Stimulated activated CD4-positive, alpha-beta T cell treated with anti-CD3 and anti-CD28 coated beads, Interleukin-15, amount 100 ng/mL, for 24 hours (primary cell): ENCODE measurements around the gene BNIP3.

Experiments
- DNase-seq: peaks from one replicate; pipeline ENCODE4 v3.0.0-alpha.2; 2020

Gene BNIP3, protein sequence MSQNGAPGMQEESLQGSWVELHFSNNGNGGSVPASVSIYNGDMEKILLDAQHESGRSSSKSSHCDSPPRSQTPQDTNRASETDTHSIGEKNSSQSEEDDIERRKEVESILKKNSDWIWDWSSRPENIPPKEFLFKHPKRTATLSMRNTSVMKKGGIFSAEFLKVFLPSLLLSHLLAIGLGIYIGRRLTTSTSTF

DNA sequence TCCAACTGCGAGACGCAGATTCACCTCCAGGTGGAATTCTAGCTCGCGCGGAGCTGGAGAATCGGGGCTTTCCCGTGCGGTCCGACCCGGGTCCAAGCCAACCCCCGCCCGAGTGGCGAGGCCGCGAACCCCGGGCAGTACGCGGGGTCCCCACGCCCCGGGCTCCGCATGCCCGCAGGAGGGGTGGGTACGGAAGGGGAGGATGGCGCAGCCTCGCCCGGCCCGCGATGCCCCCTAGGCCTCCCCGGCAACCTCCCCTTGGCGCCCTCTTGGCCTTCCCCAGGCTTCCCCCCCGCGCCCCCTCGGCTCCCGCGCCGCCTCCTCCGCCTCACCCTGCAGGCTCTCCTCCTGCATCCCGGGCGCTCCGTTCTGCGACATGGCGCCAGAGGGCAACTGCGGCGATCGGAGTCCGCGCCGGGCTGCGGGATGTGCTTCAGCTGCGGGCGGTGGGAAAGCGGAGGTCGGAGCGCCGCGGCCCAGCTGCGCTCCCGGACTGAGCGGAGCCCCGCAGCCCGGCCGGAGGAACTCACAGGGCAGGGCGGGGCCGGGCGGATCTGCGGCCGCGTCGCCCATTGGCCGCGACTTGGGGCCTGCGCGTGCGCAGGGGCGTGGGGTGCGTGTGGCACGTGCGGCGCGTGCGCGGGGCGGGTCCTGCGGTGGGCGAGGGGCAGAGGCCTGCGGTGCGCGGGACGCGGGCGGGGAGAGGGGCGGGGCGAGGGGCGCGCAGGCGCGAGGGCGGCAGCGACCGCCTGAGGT, at the start of gene BNIP3:
BNIP3 (minus strand) TSS at position 495 of the 756 bp plus-strand sequence; CDS start at position 378, 117 bp downstream.
- DNase-seq = peak; percentile 97

DNA sequence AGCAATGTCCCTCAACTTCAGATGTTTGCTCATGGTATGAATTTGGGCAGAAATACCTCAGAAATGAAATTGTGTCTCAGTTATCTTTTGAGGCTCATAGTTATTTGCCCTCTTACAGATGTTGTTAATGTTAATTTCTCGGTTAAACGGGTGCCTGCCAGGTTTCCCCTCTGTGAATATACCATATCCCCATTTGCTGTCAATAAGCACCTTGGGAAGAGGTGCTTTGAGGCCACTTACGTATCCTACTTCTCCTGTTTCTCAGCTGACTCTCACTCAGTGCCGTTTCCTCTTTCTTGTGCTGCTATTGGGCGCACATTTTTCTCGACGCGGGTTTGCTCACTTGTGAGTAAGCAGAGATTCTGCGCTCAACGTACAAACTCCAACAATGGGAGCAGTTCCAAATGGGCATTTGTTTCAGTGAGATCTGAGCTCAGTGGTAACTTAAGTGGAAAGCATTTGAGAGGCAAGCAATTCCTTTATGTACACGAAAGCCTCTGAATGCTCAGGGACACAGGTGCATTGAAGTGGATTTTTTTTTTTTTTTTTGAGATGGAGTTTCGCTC, 49.3 kb upstream of the BNIP3 start:
- DNase-seq = no peak

GRCh38 chr10:132028706-132029105, 47.0 kb upstream of the BNIP3 start:
- no peak for DNase-seq

DNA sequence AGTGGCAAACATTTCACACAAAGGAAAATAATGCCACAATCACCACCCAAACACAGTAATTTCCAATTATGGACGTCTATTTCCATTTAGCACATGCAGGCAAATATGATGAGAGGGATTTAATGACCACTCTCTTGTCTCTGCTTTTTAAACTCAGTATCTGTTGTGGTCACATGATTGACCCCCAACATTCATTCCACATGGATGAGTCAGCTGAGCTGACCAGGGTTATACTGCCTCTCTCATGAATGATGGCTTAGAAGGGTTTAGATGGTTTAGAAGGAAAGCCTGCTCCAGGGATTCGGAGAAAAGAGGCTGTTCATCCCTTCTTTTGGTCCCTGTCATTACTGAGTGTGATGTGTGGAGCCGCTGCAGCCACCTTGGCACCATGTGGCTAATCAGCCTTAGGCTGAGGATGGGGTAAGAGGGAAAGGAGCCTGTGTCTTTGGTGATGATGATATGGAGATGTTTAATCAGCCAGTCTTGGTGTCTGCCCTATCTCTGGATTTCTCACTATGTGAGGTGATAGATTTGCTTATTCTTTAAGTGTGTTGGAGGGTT, 45.8 kb upstream of the BNIP3 start:
- DNase-seq = no peak

- DNase-seq = peak; percentile 86
Measured at GRCh38 chr10:132023092-132023811, 41.5 kb upstream of the BNIP3 start.

GRCh38 chr10:132022241-132022640, 40.5 kb upstream of the BNIP3 start:
- no peak for DNase-seq

GRCh38 chr10:132021504-132022143, 39.9 kb upstream of the BNIP3 start:
- no peak for DNase-seq

DNA sequence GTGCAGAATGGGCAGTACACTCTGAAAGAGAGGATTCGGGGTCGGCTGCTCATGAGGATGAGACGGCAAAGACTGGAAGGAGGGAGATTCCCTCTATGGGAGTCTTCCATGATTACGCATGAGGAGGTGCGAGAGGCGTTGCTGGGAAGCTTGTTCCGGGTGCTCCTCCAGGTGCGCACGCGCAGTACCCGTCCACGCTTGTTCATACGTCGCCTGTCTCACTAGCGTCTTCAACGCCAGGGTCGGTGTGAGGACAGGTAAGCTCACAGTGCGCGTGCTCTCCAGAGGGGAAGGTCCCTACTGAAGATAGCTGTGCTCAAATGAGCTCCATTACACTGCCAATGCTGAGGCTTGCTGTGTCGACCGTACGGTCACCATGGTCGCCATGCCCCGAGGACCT, 39.3 kb upstream of the BNIP3 start:
- DNase-seq = no peak

DNA sequence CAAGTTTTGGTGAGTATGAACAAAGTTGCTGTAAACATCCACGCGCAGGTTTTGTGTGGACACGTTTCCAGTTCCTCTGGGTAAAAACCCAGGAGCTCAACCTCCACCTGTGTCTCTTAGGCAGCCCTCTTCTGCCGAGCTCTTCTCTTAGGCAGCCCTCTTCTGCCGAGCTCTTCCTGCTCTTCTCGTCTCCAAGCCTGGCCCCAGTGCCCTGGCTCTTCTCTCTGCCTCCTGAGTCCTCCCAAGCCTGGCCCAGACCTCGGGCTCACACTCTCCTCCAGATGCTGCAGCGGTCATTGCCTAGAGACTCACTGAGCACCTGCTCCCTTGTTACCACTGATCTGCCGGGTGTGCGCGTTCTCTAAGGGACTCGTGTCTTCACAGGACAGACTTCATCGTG, 38.7 kb upstream of the BNIP3 start:
- DNase-seq = no peak

- DNase-seq = no peak
Measured at GRCh38 chr10:132019366-132019765, 37.6 kb upstream of the BNIP3 start.

DNA sequence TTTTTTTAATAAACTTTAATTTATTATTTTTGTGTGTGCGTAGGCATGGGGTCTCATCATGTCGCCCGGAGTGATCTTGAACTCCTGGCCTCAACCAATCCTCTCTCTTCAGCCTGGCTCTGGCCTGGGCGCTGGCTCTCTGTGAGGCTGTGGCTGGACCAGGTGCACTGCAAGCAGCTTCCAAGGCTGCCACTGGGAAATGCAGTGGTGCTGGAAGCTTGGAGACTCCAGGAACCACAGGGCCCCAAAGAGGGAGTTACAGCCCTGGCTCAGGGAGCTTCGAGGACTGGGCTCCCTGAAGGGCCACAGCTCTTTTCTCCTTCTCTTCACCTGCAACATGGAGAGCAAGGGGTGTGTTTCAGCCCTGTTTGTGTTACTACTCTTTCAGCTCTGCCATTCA, 36.7 kb upstream of the BNIP3 start:
- no peak for DNase-seq

DNA sequence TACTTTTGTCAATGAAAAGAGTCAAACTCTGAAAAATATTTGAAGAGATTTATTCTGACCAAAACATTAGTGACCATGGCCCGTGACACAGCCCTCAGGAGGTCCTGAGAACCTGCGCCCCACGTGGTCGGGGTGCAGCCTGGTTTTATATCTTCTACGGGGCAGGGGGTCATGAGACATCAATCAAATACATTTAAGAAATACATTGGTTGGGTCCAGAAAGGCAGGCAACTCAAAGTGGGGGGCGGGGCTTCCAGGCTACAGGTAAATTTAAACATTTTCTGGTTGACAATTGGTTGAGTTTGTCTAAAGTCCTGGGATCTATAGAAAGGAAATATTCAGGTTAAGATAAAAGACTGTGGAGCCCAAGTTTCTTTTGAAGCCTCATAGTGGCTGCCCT, 34.8 kb upstream of the BNIP3 start:
- DNase-seq = no peak

- DNase-seq = no peak
Measured at GRCh38 chr10:132011445-132011844, 29.7 kb upstream of the BNIP3 start.

GRCh38 chr10:132011024-132011423, 29.3 kb upstream of the BNIP3 start:
- no peak for DNase-seq

- DNase-seq = no peak
Measured at GRCh38 chr10:132010483-132010882, 28.8 kb upstream of the BNIP3 start.

DNA sequence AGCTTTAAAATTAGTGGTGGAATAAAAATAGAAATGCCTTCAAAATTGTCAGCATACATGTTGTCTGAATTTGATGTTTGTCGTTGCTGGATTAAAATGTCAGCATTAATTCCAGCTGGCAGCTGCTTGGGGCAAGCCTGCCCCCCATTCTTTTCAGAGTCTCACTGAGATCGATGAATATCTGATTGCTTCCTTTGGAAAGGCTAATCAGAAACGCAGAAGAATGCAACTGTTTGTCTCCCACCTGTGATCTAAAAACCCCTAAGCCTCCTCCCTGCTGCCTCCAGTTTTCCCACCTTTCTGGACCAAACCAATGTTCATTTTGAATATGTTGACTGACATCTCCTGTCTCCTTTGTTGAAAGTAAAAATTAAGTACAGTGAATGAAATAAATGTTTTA, 27.9 kb upstream of the BNIP3 start:
- no peak for DNase-seq

DNA sequence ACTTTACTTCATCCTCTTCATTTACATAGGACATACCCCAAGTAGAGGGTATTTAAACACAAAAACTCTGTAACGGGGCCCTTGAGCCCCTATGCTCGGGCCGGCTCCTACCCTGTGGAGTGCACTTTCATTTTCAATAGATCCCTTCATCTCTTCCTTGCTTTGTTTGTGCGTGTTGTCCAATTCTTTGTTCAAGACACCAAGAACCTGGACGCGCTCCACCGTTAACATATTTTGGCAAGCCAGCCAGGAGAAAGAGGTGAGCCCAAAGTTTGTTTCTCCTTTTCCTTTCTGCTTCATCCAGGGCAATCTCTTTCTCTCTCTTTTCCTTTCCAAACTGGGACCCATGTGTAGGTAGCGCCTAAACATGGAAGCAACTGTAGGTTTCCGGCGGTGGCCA, 26.0 kb upstream of the BNIP3 start:
- no peak for DNase-seq

DNA sequence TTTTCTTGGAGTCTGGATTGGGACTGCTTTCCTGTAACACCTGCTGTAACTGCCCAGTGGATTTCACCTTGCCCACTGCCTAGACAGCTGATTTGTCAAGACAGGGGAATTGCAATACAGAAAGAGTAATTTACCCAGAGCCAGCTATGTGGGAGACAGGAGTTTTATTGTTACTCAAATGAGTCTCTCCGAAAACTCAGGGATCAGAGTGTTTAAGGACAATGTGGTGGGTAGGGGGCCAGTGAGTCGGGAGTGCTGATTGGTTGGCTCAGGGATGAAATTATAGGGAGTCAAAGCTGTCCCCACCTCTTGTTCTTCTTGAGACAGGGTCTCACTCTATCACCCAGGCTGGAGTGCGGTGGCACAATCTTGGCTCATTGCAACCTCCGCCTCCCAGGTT, 25.2 kb upstream of the BNIP3 start:
- no peak for DNase-seq

DNA sequence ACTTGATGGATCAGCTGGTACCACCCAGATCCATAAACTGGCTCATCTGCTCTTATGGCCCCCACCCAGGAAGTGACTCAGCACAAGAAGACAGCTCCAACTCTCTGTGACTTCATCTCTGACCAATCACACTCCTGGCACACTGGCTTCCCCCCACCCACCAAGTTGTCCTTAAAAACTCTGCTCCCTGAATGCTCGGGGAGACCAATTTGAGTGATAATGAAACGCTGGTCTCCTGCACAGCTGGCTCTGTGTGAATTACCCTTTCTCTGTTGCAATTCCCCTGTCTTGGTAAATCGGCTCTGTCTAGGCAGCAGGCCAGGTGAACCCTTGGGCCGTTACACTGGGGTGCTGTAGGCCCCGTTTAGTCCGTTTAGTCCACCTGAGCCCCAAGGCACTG, 23.4 kb upstream of the BNIP3 start:
- no peak for DNase-seq

DNA sequence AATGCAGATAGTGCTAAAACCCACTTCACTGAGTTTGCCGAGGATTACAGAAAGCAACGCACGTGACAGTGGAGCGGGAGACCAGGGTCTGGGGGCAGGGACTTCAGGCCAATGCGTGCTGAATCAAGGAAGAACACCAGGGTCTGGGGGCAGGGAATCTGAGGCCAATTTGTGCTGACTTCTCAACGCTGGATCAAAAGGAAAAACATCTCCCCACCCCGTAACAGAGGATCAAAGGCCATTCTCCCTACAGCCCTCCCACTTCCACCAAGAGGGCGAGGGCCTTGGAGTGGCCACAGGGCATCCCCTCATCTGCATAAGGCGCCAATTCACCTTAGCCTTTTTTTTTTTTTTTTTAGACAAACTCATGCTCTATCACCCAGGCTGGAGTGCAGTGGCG, 22.3 kb upstream of the BNIP3 start:
- no peak for DNase-seq

- DNase-seq = no peak
Measured at GRCh38 chr10:132003282-132003924, 21.7 kb upstream of the BNIP3 start.

GRCh38 chr10:132002004-132002403, 20.3 kb upstream of the BNIP3 start:
- no peak for DNase-seq
